Endothelial cell of umbilical vein (primary cell): Measurements from ENCODE around the gene LILRA2. TPM values are rescaled to one million over a fixed set of nuclear protein-coding genes. Genes with fewer than 3 reads are reported as not detected.
"Not testable (repeated sequence)": the region's sequence is repeated elsewhere in the genome, so short reads cannot be mapped to it uniquely, and the experiment has no call there.

Source experiments
- BruUV-seq: library from RNA; stranded (reverse); fragments of 400-500 nt; replicated peaks from 2 replicates; lab custom pipeline; 2021; lab: Mats Ljungman, UMichigan
- CTCF ChIA-PET: fragments of 300-600, 350-600 bp; sonication (Branson Sonifier 250); formaldehyde crosslinking; loops from one replicate; lab custom pipeline; 2021; ENCODE audit warnings: antibody characterized with exemption, inconsistent platforms; lab: Charles Lee
- POLR2A ChIA-PET: fragments of 300-600, 350-600 bp; sonication (Branson Sonifier 250); formaldehyde crosslinking; loops from one replicate; lab custom pipeline; 2021; ENCODE audit warnings: antibody characterized with exemption, inconsistent platforms; lab: Charles Lee
- DNase-seq: peaks from one replicate; pipeline ENCODE4 v3.0.0-alpha.2; 2011; ENCODE audit warnings: low read depth, low spot score
- FAIRE-seq: peaks from 2 replicates; lab custom pipeline; 2011; peaks lifted over from hg19 to GRCh38; lab: Jason Lieb, UNC
- H2AFZ ChIP-seq: 2 replicates; pipeline ENCODE4 v1.6.0; 2012; ENCODE audit warnings: low read depth, low read length, control low read depth, inconsistent platforms
- H3K27ac ChIP-seq: 2 replicates; pipeline ENCODE4 v1.5.1; 2011; ENCODE audit warnings: low read depth, mild to moderate bottlenecking, control low read depth, low read length, moderate library complexity; ENCODE audit not compliant: insufficient read depth
- H3K27me3 ChIP-seq, 2 experiments: 2 replicates each; pipeline versions ENCODE4 v1.6.0 to v1.6.1; 2011; ENCODE audit warnings: low read length in 2 of 2, mixed read lengths in 1 of 2; ENCODE audit not compliant: control insufficient read depth in 2 of 2, insufficient read depth in 2 of 2
- H3K36me3 ChIP-seq, 2 experiments: 2 replicates in 1 of 2; 3 replicates in 1 of 2; pipeline ENCODE4 v1.5.1; 2011; ENCODE audit warnings: low read length in 2 of 2, mild to moderate bottlenecking in 1 of 2, moderate library complexity in 1 of 2; ENCODE audit not compliant: control insufficient read depth in 2 of 2, insufficient read depth in 2 of 2; ENCODE audit errors: extremely low read depth in 1 of 2
- H3K4me1 ChIP-seq: 3 replicates; pipeline ENCODE4 v1.5.1; 2011; ENCODE audit warnings: mild to moderate bottlenecking, low read length; ENCODE audit not compliant: control insufficient read depth, insufficient read depth; ENCODE audit errors: extremely low read depth
- H3K4me2 ChIP-seq: 2 replicates; pipeline ENCODE4 v1.6.1; 2011; ENCODE audit warnings: low read length, control low read depth, mixed read lengths; ENCODE audit not compliant: insufficient read depth
- H3K4me3 ChIP-seq, 3 experiments: fragments of 200-600 bp in 1 of 3; sonication (generic), shearing (Covaris generic) in 1 of 3; replicated peaks in 1 of 3; 2 replicates each; pipeline ENCODE4 v1.5.1; 2011 to 2016; ENCODE audit warnings: control low read depth in 3 of 3, low read length in 3 of 3, mild to moderate bottlenecking in 2 of 3, inconsistent platforms in 1 of 3, low read depth in 1 of 3, moderate library complexity in 1 of 3; ENCODE audit not compliant: insufficient read depth in 1 of 3
- H3K79me2 ChIP-seq: 2 replicates; pipeline ENCODE4 v1.6.0; 2012; ENCODE audit warnings: low read length, inconsistent platforms; ENCODE audit not compliant: control insufficient read depth, insufficient read depth
- H3K9ac ChIP-seq: replicated peaks from 2 replicates; pipeline ENCODE3; 2011; ENCODE audit warnings: low read length, control low read depth; ENCODE audit not compliant: insufficient read depth; ENCODE audit errors: extremely low read depth
- H3K9me1 ChIP-seq: replicated peaks from 3 replicates; pipeline ENCODE4 v1.6.0; 2011; ENCODE audit warnings: mild to moderate bottlenecking, low read length; ENCODE audit not compliant: control insufficient read depth, insufficient read depth; ENCODE audit errors: extremely low read depth
- H3K9me3 ChIP-seq: replicated peaks from 2 replicates; pipeline ENCODE4 v1.5.1; 2012; ENCODE audit warnings: low read length, inconsistent platforms; ENCODE audit not compliant: control insufficient read depth, insufficient read depth
- H4K20me1 ChIP-seq: replicated peaks from 2 replicates; pipeline ENCODE3; 2011; ENCODE audit warnings: mild to moderate bottlenecking, low read length; ENCODE audit not compliant: control insufficient read depth, insufficient read depth; ENCODE audit errors: extremely low read depth
- JUN ChIP-seq: IDR thresholded peaks from 2 replicates; pipeline ENCODE4 v1.6.1; 2011; ENCODE audit warnings: borderline replicate concordance, low read depth; ENCODE audit not compliant: insufficient read length, insufficient read depth
- MAX ChIP-seq: IDR thresholded peaks from 2 replicates; pipeline ENCODE4 v1.6.1; 2011; ENCODE audit not compliant: insufficient read depth, insufficient read length
- MYC ChIP-seq: IDR thresholded peaks from one replicate; pipeline ENCODE4 v1.6.1; 2011; ENCODE audit warnings: mild to moderate bottlenecking, low read depth, low read length
- dilution Hi-C: fragments of 300-500 bp; cut with MboI; formaldehyde crosslinking; loops from one replicate; pipeline ENCODE4 v1.15.0; 2019; ENCODE audit warnings: low sequenced_read_pairs; ENCODE audit not compliant: extremely low pct_ligation_motif_present
- intact Hi-C: fragments of 100-400 bp; cut with micrococcal nuclease; formaldehyde crosslinking; loops from one replicate; pipeline ENCODE4 v1.10.0; 2022
- polyA plus RNA-seq, 4 experiments: library from polyadenylated mRNA; depleted of rRNA in 3 of 4; stranded (reverse) in 3 of 4; unstranded in 1 of 4; fragments of >200 nt; gene quantifications; 2 replicates each; pipeline versions ENCODE4 v1.2.1 to v1.2.3, GENCODE V29; 2011 to 2012; ENCODE audit warnings: missing spikeins in 1 of 4
- total RNA-seq: library from RNA; stranded (reverse); gene quantifications from 2 replicates; pipeline ENCODE4 v1.2.3, GENCODE V29; 2021

LILRA2 gene
- total and polyA plus RNA-seq, 2 donors (not counting 3 experiments of a cell fraction or from before 2014, with no cell fraction given), result not detected

GRCh38 chr19:54576411-54576976 lies 2.9 kb downstream of the LILRA2 start:
- Histone ChIP-seq H3K27ac (no peak overlapping the region), H3K9ac (no peak overlapping the region), H2AFZ (no peak overlapping the region), H3K4me2 (no peak overlapping the region), H3K4me3 (no peak overlapping the region), H4K20me1 (no peaks in the 10 kb centered on the region), H3K36me3 (no peaks in the 10 kb centered on the region), H3K9me1 (no peaks in the 10 kb centered on the region), H3K4me1 (no peaks in the 10 kb centered on the region), H3K79me2 (no peaks in the 10 kb centered on the region), H3K27me3 (no peaks in the 10 kb centered on the region), H3K9me3 (no peaks in the 10 kb centered on the region)
- DNase-seq, result no peak
- TF ChIP-seq JUN (no peak), MAX (no peak)
- BruUV-seq, result no TSS peak
- POLR2A ChIA-PET, result no interaction called here
- CTCF ChIA-PET, result no interaction called here
- FAIRE-seq, result no peak
- dilution Hi-C loops, result no loop called here
- intact Hi-C loops, result no loop called here

- no TSS peak for BruUV-seq
Observed at GRCh38 chr19:54577334-54577733, 3.7 kb downstream of the LILRA2 start.

GRCh38 chr19:54578268-54578667 lies 4.7 kb downstream of the LILRA2 start:
- POLR2A ChIA-PET, DNase-seq, H2AFZ ChIP-seq, CTCF ChIA-PET, H3K27me3 ChIP-seq, H3K4me1 ChIP-seq, H3K9me3 ChIP-seq, dilution Hi-C loops, FAIRE-seq, BruUV-seq, H3K9me1 ChIP-seq, H3K4me2 ChIP-seq, H3K4me3 ChIP-seq, intact Hi-C loops, H3K36me3 ChIP-seq, H3K27ac ChIP-seq, H4K20me1 ChIP-seq, H3K9ac ChIP-seq, H3K79me2 ChIP-seq: not testable (repeated sequence)

More at GRCh38 chr19:54577334-54577733, 3.7 kb downstream of the LILRA2 start:
- Histone ChIP-seq H3K4me2 (no peak overlapping the region), H3K79me2 (no peaks in the 10 kb centered on the region), H4K20me1 (no peaks in the 10 kb centered on the region), H3K4me1 (no peaks in the 10 kb centered on the region), H3K27ac (no peak overlapping the region), H3K9me3 (no peaks in the 10 kb centered on the region), H2AFZ (no peak overlapping the region), H3K36me3 (no peaks in the 10 kb centered on the region), H3K9me1 (no peaks in the 10 kb centered on the region), H3K4me3 (no peak overlapping the region), H3K9ac (no peak overlapping the region), H3K27me3 (no peaks in the 10 kb centered on the region)
- CTCF ChIA-PET, result no interaction called here
- intact Hi-C loops, result no loop called here
- dilution Hi-C loops, result no loop called here
- DNase-seq (no peak), FAIRE-seq (no peak)
- POLR2A ChIA-PET, result no interaction called here
- no peak for TF ChIP-seq MYC
